HG02852 (cell line): ENCODE measurements around the gene ARHGAP20.
A peak's percentile ranks its signal among the peaks of the same experiment; 100 is the strongest.

Source experiments
- ATAC-seq: cut with Tn5 transposase; IDR thresholded peaks from one replicate; pipeline ENCODE4 v1.9.1; 2021; ENCODE audit warnings: mild to moderate bottlenecking, moderate library complexity; ENCODE audit not compliant: unreplicated experiment

ARHGAP20 gene, protein sequence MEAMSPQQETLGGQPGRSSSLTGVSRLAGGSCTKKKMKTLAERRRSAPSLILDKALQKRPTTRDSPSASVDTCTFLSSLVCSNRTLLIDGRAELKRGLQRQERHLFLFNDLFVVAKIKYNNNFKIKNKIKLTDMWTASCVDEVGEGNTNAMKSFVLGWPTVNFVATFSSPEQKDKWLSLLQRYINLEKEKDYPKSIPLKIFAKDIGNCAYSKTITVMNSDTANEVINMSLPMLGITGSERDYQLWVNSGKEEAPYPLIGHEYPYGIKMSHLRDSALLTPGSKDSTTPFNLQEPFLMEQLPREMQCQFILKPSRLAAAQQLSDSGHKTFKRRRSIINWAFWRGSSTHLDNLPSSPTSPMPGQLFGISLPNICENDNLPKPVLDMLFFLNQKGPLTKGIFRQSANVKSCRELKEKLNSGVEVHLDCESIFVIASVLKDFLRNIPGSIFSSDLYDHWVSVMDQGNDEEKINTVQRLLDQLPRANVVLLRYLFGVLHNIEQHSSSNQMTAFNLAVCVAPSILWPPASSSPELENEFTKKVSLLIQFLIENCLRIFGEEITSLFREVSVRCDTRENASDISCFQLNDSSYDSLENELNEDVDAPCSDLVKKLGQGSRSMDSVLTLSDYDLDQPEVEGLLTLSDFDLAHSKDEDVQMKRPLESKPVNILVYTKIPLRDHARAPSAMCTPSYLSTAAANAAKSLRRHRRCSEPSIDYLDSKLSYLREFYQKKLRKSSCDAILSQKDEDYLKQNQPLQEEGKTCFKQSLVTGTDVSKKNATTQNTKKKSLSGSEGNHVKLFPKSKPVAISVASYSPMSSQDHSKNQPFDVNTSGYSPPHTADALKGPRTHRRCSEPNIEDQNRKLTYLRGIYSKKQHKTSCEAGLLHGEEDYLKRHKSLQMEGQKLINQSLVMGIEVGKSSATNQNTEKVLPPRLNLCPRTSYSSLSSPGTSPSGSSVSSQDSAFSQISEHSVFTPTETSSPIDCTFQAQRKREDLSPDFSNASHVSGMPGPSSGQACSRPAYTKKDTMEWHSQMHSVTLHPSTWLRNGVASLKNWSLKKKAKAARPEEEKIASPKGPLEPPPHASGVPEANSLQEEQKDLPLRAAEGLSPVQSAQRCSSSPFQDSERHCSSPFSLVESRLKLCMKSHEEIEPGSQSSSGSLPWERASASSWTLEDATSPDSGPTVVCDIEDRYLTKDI

DNA sequence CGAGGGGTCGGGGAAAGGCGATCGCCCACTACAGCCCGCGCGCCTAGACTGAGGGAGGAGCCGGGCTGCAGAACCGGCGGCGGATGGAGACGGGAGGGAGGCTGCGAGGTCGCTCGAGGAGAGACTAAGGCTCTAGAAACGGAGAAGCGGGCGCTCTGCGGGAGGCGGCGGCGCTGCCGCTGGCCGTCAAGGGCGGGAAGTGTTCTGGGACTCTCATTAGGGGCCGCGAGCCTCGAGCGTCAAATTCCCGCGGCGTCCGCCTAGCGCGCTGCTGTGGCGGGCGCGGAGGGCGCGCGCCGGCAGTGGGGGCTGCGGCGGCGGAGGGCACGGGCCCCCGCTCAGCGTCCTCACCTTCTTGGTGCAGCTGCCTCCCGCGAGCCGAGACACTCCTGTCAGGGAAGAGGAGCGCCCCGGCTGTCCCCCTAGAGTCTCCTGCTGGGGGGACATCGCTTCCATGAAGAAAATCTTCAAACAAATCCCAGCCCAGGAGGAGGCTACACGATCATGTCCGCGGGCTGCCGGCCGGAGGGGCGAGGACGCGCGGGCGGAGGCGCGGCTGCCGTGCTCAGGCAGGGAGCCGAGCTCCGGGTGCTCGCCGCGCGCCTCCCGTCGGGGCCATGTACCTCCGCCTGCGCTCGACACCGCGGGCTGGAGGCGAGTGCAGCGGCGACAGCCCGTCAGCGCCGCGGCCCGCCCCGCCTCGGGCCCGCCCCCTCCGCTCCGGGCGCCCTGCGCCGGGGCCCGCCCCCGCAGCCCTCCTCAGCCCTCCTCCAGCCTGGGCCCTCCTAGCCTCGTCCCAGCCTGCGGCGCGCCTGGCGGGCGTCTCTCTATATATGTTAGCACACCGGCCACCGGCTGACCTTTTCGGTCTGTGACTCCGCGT is at the start of gene ARHGAP20:
TSS of gene ARHGAP20 (minus strand) at position 662 of the 883 bp plus-strand sequence. CDS start at position 456, 206 bp downstream.
- ATAC-seq = peak; percentile 74

DNA sequence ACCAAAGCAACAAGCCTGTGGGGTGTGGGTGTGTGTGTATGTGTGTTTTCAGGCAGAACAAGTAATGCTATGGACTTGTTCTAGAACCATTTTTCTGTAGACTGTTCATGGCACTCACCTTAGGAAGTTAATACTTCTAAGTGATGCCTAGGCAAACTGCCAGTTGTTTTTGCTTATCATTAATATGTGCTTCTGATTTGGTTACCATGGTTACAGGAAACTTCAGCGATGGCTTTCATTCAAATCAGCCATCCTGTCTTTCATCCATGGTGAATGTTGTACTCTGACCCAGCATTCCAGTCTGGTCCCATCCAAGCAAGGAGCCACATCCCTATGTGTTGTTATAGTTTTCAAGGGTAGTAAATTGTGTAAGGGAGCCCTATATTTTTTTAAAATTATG is 49.8 kb upstream of the ARHGAP20 start:
- no peak for ATAC-seq

DNA sequence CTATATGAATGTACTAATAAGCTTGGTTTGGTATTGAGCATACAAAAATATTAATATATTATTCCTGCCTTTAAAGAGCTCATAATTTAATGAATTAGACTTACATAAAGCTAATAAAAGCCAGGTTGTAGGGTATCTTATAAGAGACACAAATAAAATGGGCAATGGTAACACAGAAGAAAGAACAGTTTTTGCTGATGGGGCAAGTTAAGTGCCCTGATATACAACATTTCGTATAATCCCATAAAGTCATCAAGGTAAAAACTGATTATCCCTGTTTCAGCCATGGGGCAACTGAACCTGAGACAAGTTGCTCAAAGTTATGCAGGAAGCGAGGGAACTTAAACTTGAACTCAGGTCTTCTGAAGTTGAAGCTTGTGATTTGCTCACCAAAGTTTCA is 48.9 kb upstream of the ARHGAP20 start:
- ATAC-seq = no peak

DNA sequence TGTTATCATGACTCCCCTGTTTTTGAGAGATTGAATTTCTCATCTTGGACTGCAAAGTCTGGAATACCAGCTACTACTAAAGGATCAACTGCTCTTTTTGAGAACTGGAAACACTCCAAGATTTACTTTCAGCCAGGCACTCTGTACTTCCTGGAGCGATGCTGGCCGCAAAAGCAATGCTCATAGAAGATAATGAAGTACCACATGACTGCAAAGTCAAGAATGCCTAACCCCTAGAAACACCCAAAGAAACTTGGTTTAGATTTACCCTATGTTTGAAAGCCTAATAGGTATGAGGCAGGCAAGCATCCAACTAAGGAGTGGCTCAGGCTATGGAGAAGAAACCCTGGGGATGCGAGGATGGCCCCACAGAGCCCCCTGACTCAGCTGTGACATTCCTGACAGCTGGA is 47.7 kb upstream of the ARHGAP20 start:
- no peak for ATAC-seq

DNA sequence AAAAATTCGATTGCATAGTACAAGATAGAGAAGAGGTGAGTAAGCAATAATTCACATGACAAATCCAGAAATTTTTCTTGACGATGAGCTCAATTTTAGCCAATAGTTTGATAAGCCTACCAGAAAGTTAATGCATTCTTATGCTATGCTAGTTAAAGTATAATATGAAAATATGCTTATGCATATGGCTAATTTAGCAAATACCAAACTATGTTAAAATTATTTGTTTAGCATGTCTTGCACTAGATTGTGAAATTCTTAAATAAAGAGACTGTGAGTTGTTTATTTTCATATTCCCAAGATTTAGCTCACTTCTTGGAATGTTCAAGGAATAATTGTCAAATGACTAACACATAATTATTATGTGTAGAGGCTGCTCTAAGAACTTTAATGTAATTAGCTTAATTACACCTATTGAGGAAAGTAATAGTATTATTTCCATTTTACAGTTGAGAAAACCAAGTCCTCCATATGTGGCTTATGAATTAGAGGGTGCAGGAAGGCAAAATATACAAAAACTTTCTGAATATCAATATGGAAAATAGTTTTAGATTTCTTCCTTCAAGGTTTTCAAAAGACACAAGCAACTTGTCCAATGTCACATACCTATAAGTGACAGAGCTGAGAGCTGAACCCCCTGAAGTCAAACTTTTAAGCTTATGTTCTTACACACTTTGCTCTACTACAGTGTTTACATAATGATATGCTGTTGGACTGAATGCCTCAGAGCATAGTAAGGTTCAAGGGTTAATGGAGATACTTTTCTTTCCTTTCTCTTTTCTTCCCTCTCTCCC is 45.9 kb upstream of the ARHGAP20 start:
- no peak for ATAC-seq

DNA sequence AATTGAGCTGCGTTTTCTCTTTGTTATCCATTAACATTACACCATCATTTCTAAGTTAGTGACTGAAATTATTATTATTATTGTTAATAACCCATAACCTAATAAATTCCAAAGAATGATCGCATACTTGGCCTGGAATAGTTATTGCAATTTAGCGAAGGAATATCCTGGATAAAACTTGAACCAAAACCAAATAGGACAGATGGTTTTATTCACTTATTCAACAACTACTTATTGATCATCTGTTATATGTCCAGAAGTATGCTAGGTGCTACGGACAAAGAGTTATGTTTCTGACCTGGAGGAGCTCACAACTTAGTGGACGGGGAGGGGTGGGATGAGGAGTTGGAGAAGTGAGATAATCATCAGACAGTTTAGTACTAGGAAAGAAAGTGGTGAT is 44.8 kb upstream of the ARHGAP20 start:
- ATAC-seq = no peak

DNA sequence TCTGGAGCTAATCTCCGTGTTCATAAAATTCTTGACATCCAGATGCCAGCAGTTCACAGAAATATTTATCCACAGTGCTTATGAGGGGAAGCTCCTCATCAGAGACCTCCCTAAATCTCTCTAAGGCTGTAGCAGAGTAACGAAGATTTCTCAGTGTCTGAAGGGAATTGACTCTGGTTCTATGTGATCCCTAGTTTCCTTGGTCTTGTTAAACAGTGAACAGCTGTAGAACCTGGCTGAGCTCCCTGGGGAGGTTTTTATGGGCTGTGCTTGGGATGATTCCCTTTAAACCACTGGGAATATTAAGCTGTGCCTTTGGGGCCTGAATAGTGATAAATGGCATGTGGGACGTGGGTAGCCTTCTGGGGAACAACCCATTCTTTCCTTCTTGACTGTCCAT is 43.7 kb upstream of the ARHGAP20 start:
- ATAC-seq = no peak

DNA sequence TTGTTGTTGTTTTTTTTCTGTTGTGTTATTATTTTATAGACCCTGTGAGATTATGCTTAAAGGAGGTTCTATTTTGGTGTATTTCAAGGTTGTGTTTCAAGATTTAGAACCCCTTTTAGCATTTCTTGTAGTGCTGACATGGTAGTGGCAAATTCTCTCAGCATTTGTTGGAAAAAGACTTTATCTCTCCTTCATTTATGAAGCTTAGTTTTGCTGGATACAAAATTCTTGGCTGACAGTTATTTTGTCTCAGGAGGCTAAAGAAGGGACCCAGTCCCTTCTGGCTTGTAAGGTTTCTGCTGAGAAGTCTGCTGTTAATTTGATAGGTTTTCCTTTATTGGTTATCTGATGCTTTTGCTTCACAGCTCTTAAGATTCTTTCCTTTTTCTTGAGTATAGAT is 40.7 kb upstream of the ARHGAP20 start:
- ATAC-seq = no peak

DNA sequence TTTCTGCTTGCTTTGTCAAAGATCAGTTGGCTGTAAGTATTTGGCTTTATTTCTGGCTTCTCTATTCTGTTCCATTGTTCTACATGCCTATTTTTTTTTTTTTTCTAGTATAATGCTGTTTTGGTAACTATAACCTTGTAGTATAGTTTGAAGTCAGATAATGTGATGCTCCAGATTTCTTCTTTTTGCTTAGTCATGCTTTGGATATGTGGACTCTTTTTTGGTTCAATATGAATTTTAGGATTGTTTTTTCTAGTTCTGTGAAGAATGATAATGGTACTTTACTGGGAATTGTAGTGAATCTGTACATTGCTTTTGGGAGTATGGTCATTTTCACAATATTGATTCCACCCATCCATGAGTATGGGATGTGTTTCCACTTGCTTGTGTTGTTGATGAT is 37.9 kb upstream of the ARHGAP20 start:
- ATAC-seq = no peak

DNA sequence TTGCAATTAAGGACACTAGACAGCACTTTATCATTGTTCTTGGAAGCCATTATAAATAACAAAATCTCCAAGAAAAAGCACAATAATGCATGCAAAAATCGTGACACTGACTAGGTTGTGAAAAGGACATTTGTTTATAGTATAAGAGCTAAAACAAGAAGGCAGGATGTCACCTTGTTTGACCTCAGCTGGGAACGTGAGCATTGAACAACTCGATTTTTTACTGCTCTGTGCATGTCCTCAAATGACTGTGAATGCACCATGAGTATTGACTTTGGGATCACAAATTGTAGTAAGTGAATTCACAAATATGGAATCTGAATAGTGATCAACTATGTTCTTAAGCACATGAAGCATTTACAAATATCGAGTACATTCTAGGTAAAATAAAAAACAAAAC is 35.3 kb upstream of the ARHGAP20 start:
- ATAC-seq = no peak

DNA sequence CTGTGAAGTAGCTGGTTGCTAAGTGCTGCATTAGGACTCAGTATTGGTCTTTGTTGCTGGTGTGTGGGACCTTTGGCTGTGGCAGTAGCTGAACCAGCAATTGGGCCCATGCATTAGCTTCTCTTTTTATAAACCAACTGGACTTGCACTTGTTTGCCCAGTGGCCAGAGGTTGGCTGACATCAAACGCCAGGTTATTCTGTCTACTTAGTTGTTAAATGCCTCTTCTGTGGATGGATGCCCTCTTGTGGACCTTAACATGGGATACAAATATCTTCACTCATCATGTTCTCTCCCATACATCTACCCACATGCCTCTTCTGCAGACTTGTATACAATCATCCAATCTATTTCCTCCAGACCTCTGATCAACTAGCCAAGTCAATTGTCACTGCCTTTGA is 26.4 kb upstream of the ARHGAP20 start:
- no peak for ATAC-seq

DNA sequence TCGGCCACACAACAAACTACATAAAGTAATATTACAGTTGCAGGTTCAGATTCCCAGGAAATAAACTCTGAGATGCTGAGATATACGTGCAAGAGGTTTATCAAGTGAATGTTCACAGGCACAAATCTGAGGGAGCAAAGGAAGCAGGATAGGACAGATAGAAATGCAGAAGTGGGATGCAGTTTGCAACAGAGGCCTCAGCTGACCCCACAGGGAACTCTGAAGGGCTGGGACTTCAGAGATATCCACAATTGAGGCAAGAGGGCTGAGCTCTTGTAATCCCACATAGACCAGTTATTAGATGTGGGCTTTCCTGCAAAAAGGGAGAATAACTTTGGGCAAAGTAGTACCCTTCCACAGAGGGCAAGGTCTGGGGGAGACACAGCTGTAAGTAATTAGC is 25.4 kb upstream of the ARHGAP20 start:
- no peak for ATAC-seq

DNA sequence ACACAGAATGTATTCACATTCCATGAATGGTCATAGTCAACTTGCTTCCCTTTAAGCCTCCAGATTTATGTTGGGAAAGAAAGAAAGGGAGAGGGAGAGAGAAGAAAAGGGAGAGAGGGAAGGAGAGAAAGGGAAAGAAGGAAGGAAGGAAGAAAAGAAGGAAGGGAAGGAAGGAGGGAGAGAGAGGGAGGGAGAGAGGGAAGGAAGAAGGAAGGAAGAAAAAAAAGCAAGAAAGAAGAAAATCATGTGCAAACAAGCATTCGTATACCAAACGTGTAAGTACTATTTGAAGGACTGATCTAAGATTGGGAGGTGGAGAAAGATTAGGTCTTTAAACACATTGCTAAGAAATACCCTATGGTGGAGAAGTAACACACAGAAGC is 23.9 kb upstream of the ARHGAP20 start:
- no peak for ATAC-seq

DNA sequence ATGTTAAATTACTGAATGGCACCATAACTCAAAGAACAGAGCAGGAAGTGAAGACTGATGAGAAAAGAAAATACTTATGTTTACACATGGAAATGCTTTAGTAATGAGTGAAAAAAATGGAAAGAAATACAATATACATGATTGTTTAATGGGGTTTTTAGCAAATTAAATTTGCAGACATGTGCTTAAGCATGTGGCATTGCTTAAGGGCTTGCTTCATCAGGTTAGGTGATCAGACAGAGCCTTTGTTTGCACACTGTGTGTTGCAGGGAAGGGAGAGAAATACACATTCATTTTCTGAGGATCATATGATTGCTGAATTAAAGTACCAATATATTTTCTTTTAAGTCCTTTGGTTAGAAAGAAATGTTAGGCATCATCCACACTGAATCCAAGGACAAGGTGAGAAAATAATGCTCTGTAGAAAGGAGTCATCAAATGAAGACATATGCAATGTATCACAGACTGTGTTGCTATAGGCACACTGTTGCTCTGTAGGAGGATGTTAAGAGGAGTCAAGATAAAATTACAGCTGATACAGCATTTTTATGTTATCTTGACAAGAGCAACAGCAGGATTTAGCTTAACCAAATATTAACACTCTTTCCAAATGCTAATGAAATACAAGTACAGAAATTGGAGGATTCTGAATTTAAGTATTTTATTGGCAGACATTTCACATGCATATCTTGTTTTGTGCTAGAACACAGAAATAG is 23.4 kb upstream of the ARHGAP20 start:
- ATAC-seq = no peak

DNA sequence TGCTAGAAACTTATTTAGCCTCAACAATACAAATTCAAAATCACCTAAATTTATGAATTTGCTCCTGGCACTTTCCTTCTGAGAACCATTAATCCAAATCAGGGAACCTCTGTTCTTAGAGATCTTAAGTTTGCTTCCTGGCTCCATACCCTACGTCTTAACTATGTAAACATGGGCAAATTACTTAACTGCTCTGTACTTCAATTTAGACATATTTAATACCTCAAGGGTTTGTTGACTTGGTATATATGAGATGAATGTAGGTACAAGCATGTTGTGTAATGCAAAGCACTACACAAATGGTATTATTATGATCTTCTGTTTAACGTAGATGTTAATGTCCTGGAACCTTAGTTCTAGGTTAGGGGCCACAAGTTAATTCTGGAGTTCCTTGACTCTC is 22.6 kb upstream of the ARHGAP20 start:
- no peak for ATAC-seq

DNA sequence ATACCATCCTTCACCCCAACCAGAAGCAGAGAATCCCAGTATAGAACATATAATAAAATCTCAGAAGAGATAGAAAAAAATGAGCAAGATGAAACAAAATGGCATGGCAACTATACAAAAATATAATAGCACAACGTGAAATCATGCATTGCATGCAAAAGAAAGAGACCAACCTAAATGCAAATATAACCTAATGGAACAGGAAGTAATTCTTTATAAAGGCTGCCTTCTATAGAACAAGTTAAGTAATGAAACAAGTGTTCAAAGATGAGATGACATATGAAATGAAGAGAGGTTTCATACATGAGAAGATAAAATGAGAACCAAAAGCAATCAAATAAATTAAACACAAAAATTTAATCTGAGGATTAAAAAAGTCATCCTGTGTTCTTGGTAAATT is 18.5 kb upstream of the ARHGAP20 start:
- ATAC-seq = no peak

DNA sequence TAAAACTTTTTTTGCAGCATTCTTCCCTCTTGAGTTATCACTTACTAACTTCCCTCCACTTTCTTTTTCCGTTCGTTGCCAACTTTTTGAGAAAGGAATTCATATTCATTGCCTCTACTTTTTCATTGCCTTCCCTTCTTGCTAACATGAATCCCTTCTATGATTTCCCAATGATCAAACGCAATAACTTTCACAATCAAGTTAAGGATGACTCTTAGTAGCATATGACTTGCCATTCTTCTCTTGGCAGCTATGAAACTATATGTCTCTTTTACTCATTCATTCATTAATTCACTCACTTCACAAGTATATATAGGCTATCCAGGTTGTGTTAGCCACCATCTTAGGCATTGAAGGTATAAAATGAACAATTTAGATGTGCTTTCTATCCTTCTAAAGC is 16.6 kb upstream of the ARHGAP20 start:
- no peak for ATAC-seq

DNA sequence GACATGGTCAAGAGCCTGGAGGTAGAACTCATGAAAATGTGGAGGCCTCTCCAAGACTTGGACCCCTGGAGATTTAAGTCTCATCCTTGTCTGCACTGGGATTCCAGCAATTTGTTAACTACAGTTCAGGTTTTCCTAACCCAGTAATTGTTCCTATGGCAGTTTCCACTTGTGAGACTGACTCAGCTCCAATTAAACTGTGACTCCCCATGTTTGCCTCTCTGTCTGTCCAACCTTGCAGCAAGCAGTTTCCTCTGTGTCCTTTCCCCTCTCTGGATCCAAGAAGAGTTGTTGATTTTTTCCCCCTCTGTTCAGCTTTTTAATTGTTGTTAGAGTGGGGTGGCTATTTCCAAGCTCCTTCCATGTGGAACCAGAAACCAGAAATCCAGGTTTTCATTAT is 16.2 kb upstream of the ARHGAP20 start:
- ATAC-seq = no peak

DNA sequence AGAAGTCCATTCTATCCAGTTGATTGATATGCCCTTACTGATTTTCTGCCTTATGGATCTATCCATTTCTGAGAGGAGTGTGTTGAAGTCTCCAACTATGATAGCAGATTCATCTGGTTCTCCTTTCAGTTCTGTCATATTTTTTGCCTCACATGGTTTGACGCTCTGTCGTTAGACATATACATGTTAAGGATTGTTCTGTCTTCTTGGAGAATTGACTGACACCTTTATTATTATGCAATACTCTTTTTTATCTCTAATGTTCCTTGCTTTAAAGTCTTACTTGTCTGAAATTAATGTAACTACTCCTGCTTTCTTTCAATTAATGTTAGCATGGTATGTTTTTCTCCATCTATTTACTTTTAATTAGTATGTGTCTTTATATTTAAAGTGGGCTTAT is 12.1 kb upstream of the ARHGAP20 start:
- ATAC-seq = no peak
